UCSD-AML1 (cell line): Measurements from ENCODE around the gene OAS2.

Experiments
- DNase-seq: peaks from one replicate; lab custom pipeline; 2025; ENCODE audit not compliant: unreplicated experiment; lab: John Stamatoyannopoulos, UW

The OAS2 gene

DNA sequence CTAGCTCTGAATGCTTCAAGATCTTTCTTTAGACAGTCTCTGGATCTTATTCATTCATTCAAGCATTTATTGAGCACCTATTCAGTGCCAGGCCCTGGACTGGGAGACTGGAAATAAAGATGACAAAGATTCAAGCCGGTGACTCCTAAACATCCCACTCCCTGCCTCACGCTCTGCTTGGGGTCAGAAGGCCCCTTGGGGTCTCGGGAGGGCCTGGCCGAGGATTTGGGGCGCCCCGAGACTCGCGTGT, 78.0 kb downstream of the OAS2 start:
- no peak for DNase-seq

DNA sequence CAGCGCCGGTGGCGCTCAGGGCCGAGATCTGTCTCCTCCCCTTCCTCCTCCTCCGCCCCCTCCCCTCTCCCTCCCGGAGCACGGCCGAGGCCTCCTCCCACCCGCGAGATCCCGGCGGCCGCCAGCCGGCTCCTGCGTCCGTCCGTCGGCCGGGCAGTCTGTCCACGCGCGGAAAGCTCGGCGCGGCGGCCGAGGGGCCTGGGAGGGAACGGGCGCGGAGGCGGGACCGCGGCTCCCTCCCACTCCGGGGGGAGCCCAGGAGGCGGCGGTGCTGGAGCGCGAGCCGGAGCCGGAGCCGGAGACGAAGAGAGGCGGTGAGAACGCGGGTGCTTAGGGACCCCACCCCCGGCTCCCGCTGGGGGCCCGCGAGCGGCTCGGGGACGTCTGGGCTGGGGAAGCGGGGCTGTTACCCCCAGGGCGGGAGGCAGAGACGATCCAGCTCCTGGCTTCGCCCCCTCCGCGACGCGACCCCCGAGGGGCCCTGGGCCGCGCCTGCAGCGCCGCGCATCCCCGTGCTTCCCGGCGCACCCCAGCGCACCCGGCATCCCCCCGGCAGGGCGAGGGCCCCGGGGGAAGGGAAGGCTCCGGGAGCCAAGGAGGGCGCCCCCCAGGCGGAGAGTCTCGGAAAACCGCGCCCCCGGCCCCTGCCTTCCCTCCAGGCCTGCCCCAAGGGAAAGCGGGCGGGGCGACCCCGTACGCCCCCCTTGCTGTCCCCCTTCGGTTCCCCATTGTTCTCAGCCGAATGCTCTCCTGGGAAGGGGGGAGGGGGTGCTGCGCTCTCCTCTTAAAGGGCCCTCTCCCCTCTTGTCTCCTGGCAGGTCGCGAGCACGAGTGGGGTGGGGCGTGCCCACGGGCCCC, 78.5 kb downstream of the OAS2 start, which contains the start of gene DTX1:
DTX1 (plus strand) TSS at position 100 of the 858 bp plus-strand sequence. CDS start 1,463 bp downstream, outside the sequence.
- DNase-seq = no peak

DNA sequence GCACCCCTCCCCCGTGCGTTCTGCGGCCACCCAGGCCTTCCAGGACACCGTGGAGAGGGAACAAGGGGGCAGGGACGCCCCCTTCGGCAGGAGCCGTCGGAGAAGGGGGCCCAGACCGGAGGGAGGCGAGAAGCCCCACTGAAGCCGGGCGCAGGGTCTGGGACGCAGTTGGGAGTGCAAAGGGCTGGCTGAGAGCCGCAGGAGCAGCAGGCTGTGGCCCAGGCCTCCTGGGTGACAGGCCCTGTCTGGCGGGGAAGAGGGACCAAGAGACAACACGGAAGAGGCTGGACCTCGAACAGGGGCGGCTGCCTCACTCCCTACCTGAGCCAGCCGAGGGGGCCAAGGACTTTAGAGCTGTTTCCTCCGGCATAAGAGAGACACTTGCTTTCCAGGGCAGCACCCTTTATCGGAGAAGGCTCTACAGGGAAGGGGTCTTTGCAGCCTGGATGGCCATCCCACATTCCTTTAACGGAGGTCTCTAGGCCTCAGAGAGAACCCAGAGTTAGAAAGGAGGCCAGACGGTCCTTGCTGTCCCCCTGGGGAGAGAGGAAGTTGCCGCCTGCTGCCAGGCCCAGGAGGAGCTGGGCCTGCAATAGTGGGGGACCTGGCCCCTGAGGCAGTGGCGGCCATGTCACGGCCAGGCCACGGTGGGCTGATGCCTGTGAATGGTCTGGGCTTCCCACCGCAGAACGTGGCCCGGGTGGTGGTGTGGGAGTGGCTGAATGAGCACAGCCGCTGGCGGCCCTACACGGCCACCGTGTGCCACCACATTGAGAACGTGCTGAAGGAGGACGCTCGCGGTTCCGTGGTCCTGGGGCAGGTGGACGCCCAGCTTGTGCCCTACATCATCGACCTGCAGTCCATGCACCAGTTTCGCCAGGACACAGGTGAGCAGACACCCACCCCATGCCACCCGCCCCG, 79.5 kb downstream of the OAS2 start:
- DNase-seq = no peak

- no peak for DNase-seq
Measured at GRCh38 chr12:113058553-113058952, 80.2 kb downstream of the OAS2 start.

DNA sequence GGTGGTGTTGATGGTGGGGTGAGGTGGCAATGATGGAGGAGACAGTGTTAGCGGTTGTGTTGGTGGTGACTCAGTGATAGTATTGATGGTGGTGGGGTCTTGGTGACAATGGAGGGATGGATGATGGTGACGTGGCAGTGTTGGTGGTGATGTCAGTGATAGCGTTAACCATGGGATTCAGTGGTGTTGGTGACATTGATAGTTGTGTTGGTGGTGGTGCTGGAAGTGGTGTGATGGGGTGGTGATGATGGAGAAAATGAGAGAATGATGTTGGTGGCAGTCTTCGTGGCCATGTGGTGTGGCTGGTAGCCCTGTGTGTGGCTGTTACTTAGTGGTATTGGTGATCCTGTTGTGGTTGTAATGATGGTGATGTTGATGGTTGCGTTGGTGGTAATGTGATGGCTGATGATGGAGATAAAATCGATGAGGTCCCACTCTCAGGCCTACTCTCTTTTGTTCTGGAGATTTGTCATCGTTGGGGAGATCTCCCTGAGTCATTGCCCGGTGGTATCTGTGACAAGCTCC, 80.8 kb downstream of the OAS2 start:
- no peak for DNase-seq

- no peak for DNase-seq
Measured at GRCh38 chr12:113060336-113060960, 82.1 kb downstream of the OAS2 start.

GRCh38 chr12:113061061-113061694, 82.9 kb downstream of the OAS2 start:
- no peak for DNase-seq
